DMS153 treated with DMSO at 0.1 percent for 48 hours (cell line): ENCODE data around the gene CASQ1.

Source experiments
- DNase-seq: peaks from one replicate; lab custom pipeline; 2025; ENCODE audit not compliant: unreplicated experiment; lab: John Stamatoyannopoulos, UW

The CASQ1 gene

GRCh38 chr1:160168016-160168415, 22.4 kb upstream of the CASQ1 start:
- DNase-seq: no peak

DNA sequence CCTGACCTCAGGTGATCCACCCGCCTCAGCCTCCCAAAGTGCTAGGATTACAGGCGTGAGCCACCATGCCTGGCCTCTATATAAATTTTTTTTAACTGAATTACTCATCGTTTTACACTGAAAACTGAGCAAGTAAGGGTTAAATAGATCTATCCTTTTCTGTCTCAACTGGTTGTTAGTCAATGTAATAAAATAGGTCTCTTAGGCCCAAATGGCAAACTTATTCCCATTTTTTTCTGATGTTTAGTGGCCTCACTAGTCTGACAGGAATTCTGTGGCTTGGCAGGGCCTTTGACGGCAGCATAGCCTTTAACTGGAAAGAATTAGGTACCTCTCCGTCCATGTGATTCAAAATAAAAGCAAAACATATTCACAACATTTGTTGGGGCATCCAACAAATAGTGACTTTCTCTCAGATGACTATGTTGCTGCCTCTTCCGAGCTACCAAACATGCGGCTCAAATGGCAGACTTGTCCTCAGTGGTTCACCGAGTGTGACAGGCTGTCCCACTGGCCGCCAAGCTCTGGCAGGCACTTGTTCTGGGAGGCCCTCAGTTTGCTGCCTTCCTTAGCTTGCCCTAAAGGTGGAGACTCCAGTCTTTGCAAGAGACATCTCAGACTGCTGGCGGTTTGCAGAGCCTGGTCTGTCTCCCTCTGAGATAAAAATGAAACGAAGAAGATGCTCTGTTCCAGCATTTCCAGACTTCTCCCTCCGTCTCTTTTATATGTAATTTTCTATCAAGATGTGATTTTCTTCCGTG, 21.6 kb upstream of the CASQ1 start:
- DNase-seq: no peak

DNA sequence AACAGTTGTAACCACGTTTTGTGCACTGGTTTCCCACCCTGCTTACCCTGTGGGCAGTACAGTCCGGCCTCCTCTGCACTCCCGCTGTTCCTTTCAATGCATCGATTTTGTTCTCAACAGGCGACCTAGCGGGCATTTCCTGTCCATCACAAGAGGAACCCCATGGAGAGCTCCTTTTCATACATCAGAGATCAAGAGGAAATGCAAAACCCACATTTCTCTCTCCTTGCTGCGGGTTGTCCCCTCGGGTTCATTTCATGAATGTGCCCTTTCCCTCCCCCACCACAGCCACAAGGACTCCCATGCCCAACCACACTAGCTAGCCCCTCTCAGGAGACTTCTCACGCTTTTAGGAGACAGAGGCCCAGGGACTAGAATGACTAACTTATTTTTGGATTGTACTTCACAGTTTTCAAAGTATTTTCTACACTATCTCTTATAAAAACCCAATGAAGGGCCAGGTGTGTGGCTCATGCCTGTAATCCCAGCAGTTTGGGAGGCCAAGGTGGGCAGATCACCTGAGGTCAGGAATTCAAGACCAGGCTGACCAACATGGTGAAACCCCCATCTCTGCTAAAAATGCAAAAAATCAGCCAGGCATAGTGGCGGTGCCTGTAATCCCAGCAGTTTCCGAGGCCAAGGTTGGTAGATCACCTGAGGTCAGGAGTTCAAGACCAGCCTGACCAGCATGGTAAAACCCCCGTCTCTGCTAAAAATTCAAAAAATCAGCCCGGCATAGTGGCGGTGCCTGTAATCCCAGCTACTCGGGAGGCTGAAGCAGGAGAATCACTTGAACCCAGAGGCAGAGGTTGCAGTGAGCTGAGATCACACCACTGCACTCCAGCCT, 20.6 kb upstream of the CASQ1 start:
- no peak for DNase-seq

GRCh38 chr1:160171354-160171753, 19.0 kb upstream of the CASQ1 start:
- DNase-seq: no peak

GRCh38 chr1:160171980-160172379, 18.4 kb upstream of the CASQ1 start:
- DNase-seq: no peak

- DNase-seq: no peak
Measured at GRCh38 chr1:160177231-160177630, 13.1 kb upstream of the CASQ1 start.

DNA sequence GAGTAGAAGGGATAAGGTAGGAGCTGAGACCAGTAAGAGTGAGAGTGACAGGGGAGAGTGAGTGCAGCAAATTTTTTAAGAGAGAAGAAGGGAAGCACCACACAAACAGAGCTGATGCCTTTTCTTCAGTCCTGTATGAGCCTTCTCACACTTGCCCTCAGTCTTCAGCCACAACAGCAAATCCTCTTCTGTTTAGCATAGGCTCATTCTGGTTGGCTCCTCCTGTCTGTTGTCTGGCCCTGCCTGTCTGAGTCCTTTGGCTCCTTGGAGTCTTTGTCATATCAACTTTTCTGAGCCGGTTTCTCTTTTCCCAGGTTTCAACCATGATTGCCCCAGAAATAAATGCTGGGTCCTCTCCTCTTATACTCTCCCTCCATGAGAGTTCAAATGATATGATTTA, 12.7 kb upstream of the CASQ1 start:
- no peak for DNase-seq

DNA sequence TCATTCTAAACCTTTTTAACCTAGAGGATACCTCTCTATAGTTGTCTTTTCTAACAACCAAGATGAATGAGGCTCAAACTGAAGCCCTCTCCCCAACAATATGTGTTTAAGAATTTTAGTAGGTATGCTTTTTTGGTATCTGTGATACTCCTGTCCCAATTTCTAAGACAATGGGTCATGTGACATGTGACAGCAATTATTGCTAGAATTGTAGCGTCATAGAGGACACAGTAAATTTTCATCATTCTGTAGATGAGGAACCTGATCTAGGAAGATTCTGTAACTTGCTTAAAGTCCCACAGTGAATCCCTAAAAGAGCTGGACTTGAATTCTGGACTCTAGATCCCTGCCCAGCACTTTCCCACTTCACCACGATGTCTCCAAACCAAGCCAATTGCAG, 11.6 kb upstream of the CASQ1 start:
- no peak for DNase-seq

GRCh38 chr1:160179336-160179735, 11.0 kb upstream of the CASQ1 start:
- no peak for DNase-seq

DNA sequence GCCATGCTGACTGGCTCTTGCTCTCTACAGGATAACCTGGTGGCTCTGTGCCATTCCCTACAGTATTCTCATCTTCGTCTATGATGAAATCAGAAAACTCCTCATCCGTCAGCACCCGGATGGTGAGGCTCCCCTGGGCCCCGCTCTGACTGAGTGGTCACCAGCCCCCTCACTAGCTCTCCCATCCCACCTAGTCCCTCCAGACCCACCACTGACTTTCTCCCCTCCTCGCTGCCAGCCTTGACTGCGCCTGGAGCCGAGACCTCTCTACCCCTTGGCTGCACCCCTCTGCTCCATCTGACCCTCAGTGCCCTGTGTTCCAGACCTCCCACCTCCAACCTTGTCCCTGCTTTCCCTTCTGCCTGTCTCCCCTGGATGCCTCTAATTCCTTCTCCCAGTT, 4.1 kb upstream of the CASQ1 start:
- no peak for DNase-seq

- no peak for DNase-seq
Measured at GRCh38 chr1:160186729-160187128, 3.6 kb upstream of the CASQ1 start.

- no peak for DNase-seq
Measured at GRCh38 chr1:160187407-160187806, 3.0 kb upstream of the CASQ1 start.

DNA sequence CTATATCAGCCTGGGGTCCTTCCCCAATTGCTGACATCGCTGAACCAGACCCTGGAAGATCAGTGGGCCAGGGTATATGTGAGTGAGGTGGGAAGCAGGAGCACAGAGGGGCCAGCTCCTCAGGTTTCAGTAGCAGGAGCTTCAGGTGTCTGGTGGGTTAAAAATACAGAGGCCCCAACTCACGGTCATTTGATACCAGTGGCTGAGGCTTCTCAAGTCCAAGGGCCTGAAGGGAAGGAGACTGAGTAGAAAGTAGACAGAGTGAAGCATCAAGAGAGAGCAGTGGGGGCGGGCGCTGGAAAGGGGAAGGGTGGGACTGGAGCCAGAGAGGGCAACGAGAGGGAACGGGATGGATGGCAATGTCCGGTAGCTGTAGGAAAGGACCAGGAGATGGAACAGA, 2.0 kb upstream of the CASQ1 start:
- DNase-seq: no peak

- no peak for DNase-seq
Measured at GRCh38 chr1:160191756-160192155, 1.4 kb downstream of the CASQ1 start.

DNA sequence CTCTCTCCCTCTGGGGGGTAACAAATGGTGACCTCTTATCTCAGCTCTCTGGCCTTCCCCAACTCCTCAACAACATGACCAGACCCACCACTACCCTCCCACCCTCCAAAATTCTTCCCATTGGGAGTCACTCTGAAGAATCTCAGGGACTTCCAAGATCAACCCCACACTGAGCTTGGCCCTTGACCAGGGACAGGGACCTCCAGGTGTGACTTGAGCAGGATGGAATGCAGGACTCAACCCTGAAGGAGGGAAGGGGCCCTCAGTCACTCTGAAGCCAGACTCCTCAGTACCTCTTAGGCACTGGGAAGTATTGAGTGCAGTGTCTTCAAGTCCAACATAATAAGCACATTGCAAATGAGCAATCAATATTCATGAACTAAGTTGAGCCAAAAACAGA, 1.9 kb downstream of the CASQ1 start:
- DNase-seq: no peak

DNA sequence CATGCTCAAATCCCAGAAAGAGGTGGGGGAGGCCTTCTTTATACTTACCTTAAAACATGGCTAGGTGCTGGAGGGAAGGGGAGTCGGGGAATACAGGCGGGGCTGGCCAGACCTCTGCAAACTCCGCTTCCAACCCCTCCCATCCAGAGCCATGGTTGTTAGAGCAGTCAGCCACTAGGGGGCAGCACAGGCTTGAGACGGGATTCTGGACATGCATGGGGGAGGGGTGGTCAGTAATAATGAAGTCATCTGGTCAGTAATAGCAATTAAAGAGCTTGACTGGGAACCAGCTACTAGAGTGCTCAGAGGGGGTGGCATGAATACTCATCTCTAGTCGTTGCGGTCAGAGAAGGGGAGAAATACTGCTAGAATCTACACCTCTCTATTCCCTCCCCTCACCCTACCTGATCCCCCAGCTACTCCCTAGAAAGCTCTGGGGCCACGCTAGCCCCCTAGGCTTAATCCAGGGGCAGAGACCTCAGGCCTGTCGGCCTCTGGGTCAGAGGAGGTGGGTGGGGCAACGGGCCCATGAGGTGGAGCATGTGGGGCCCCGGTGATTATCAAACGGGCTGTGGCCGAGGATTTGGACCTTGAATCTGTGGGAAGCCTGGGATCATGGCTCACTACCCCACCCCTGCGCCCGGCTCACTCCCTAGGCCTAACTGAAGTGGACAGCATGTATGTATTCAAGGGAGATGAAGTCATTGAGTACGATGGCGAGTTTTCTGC, 2.9 kb downstream of the CASQ1 start:
- peak; percentile 86 for DNase-seq

- no peak for DNase-seq
Measured at GRCh38 chr1:160193832-160194736, 3.7 kb downstream of the CASQ1 start.

- DNase-seq: no peak
Measured at GRCh38 chr1:160194737-160195059, 4.3 kb downstream of the CASQ1 start.

DNA sequence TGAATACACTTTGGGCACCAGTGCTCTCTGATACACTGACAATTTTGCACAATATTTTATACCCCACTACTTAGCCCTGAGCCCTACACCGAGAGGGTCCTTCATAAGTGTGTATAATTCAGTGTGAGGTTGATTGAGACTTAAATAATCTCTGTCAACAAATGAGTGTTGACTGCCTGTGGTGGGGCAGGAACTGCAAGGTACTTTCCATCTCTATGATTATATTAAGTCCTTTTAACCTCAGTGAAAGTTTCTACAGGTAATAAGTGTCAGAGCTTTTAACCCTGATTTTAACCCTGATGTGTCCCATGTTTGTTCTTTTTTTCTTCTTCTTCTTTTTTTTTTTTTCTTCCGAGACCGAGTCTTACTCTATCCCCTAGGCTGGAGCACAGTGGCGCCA, 5.8 kb downstream of the CASQ1 start:
- no peak for DNase-seq

- no peak for DNase-seq
Measured at GRCh38 chr1:160197231-160197630, 6.9 kb downstream of the CASQ1 start.

DNA sequence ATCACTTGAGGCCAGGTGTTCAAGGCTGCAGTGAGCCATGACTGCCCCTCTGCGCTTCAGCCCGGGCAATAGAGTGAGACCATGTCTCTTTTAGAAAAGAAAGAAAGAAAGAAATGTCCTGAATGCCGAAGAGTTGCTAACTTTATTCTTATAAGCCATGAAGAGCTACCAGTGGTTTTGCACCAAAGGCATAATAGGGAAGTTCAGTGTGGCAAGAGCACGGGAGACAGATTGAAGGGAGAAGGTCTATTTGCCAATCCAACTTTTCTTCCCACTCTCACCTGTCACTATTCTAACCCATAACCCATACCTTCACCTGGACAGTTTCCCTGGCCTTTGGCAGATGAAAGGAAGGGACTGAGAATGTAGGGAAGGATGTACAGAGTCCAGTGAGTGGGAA, 10.4 kb downstream of the CASQ1 start:
- no peak for DNase-seq
